HL-60 (cell line): ENCODE measurements around the gene LMBR1.

Experiments
- CTCF ChIP-seq: IDR thresholded peaks from one replicate; pipeline ENCODE4 v1.5.1; 2011; ENCODE audit warnings: low read length, control low read depth, inconsistent platforms; ENCODE audit not compliant: insufficient read depth
- POLR2AphosphoS5 ChIP-seq: IDR thresholded peaks from 2 replicates; pipeline ENCODE4 v1.6.1; 2012; ENCODE audit warnings: low read depth

GRCh38 chr7:156892821-156893706 lies at the start of gene LMBR1:
- peak; percentile 48; the same call in 1 of the 2 replicates for TF ChIP-seq POLR2AphosphoS5
- peak; percentile 6 for TF ChIP-seq CTCF
